Upper lobe of right lung (tissue), 1 donor: ENCODE results near the gene APH1B. TPM values are rescaled to one million over a fixed set of nuclear protein-coding genes. Genes with fewer than 3 reads are reported as not detected.

Experiments used
- ATAC-seq: fragments of 200-7000 bp; cut with Tn5 transposase; one replicate; pipeline ENCODE4 v1.9.1; 2020; ENCODE audit warnings: mild to moderate bottlenecking, moderate library complexity
- DNase-seq: peaks from one replicate; pipeline ENCODE4 v3.0.0-alpha.2; 2020
- H3K27ac ChIP-seq: fragments of 200-600 bp; one replicate; pipeline ENCODE4 v1.8.0; 2022
- H3K27me3 ChIP-seq: fragments of 200-600 bp; one replicate; pipeline ENCODE4 v1.8.0; 2022; ENCODE audit warnings: mild to moderate bottlenecking
- H3K36me3 ChIP-seq: fragments of 200-600 bp; one replicate; pipeline ENCODE4 v1.8.0; 2022
- H3K4me1 ChIP-seq: fragments of 200-600 bp; one replicate; pipeline ENCODE4 v1.8.0; 2022
- H3K4me3 ChIP-seq: fragments of 200-600 bp; one replicate; pipeline ENCODE4 v1.8.0; 2022; ENCODE audit warnings: mild to moderate bottlenecking
- H3K9me3 ChIP-seq: fragments of 200-600 bp; one replicate; pipeline ENCODE4 v1.8.0; 2022
- intact Hi-C: fragments of 100-400 bp; cut with DNase I; formaldehyde crosslinking; loops from one replicate; pipeline ENCODE4 v1.11.0; 2022
- total RNA-seq: library from RNA; stranded (reverse); fragmentation: NEBNext Ultra II Directional; extraction: Animal tissue kit (Norgen Biotek cat#: 25700); gene quantifications from one replicate; pipeline ENCODE4 v1.2.1, GENCODE V29; 2021
- TF ChIP-seq, protein P1 (sequence below): fragments of 200-600 bp; IDR thresholded peaks from one replicate; pipeline ENCODE4 v1.8.0; 2022; ENCODE audit warnings: antibody characterized with exemption
- donor health status: DM: no; HTN: yes; CAD: no; lungs with severe emphysema.

The APH1B gene
- total RNA-seq, 1 donor from 2014 or later = 20.0 TPM

DNA sequence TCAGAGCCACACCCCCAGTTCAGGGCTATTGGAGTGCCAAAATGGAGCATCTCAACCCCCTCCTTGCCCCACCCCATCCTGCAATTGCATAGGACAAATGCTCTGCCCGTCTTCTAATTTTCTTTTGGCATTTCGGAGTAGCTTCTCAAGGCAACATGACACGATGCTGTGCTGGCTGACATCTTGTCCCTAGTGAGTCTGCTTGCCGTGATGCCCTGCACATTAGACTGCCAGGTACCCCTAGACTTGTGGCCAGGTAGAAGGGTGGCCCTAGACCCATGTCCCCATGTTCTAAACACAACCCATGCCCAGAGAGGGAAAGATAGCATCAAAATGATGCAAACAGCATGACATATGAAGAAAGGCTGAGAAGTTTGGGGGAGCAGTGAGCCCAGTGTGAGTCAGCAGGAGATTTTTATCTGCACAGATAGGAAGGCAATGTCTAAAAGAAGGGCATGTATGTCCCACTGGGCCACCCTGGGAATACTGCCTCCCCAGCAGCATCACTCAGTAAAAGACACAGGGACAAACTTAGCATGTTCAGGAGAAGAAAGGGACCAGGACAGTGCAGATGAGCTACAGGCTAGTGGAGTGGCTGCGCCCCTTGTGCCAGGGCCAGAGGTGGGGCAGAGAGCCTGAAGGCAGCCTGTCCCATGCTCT is 67.5 kb downstream of the APH1B start:
- peak; percentile 21 for ATAC-seq
- Histone ChIP-seq H3K4me1 (no peaks in the 10 kb centered on the region), H3K27ac (no peak overlapping the region), H3K4me3 (no peak overlapping the region), H3K27me3 (no peaks in the 10 kb centered on the region), H3K36me3 (no peaks in the 10 kb centered on the region), H3K9me3 (no peaks in the 10 kb centered on the region)
- TF ChIP-seq, protein P1, sequence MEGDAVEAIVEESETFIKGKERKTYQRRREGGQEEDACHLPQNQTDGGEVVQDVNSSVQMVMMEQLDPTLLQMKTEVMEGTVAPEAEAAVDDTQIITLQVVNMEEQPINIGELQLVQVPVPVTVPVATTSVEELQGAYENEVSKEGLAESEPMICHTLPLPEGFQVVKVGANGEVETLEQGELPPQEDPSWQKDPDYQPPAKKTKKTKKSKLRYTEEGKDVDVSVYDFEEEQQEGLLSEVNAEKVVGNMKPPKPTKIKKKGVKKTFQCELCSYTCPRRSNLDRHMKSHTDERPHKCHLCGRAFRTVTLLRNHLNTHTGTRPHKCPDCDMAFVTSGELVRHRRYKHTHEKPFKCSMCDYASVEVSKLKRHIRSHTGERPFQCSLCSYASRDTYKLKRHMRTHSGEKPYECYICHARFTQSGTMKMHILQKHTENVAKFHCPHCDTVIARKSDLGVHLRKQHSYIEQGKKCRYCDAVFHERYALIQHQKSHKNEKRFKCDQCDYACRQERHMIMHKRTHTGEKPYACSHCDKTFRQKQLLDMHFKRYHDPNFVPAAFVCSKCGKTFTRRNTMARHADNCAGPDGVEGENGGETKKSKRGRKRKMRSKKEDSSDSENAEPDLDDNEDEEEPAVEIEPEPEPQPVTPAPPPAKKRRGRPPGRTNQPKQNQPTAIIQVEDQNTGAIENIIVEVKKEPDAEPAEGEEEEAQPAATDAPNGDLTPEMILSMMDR = no peak
- intact Hi-C loops = no loop called here
- DNase-seq = no peak

DNA sequence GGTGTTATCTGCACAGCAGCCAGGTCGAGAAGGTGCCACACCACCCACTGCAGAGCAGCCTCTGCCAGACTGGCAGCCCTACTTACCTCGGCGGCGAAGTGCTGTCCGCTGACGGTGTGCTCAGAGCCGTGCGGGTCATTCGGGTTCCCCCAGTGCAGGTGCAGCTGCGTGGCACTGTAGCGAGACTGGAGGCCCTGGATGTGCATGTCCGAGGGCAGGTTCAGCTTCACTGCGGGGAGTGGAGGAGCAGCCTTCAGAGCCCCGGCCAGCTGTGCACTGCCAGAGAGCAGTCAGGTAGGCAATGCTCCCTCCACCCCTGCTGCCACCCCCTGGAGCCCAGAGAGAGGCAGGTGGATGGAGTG is 68.0 kb downstream of the APH1B start:
- TF ChIP-seq, protein P1 = no peak
- Histone ChIP-seq H3K4me3 (no peak overlapping the region), H3K27ac (no peak overlapping the region), H3K27me3 (no peaks in the 10 kb centered on the region), H3K4me1 (no peaks in the 10 kb centered on the region), H3K36me3 (no peaks in the 10 kb centered on the region), H3K9me3 (no peaks in the 10 kb centered on the region)
- ATAC-seq (no peak), DNase-seq (no peak)
- intact Hi-C loops = no loop called here

GRCh38 chr15:63347074-63347857 is 69.9 kb downstream of the APH1B start:
- Histone ChIP-seq H3K4me3 (no peak overlapping the region), H3K27ac (no peak overlapping the region), H3K4me1 (no peaks in the 10 kb centered on the region), H3K36me3 (no peaks in the 10 kb centered on the region), H3K27me3 (no peaks in the 10 kb centered on the region), H3K9me3 (no peaks in the 10 kb centered on the region)
- TF ChIP-seq, protein P1 = no peak
- DNase-seq (no peak), ATAC-seq (no peak)
- intact Hi-C loops = no loop called here

DNA sequence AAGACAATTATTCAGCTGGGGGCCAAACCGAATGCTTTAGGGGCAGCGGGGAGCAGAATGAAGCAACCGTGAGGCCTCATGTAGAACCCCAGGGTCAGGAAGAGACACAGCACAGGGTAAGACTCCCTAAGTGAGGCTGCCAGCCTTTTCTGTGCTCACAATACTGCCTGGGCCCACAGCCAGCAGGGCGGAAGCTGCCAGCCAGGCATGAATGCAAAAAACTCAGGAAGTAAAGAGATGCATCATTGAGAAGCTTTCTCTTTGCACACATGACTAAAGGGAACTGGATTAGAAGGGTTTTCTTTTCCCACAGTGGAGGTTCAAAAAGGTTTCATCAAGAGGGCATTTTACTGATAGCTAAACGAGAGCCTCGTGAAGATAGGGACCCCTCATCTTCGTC is 71.0 kb downstream of the APH1B start:
- intact Hi-C loops = no loop called here
- Histone ChIP-seq H3K27ac (no peak overlapping the region), H3K4me3 (no peak overlapping the region), H3K27me3 (no peaks in the 10 kb centered on the region), H3K36me3 (no peaks in the 10 kb centered on the region), H3K9me3 (no peaks in the 10 kb centered on the region), H3K4me1 (no peaks in the 10 kb centered on the region)
- TF ChIP-seq, protein P1 = no peak
- ATAC-seq (peak; percentile 72), DNase-seq (peak; percentile 77)

DNA sequence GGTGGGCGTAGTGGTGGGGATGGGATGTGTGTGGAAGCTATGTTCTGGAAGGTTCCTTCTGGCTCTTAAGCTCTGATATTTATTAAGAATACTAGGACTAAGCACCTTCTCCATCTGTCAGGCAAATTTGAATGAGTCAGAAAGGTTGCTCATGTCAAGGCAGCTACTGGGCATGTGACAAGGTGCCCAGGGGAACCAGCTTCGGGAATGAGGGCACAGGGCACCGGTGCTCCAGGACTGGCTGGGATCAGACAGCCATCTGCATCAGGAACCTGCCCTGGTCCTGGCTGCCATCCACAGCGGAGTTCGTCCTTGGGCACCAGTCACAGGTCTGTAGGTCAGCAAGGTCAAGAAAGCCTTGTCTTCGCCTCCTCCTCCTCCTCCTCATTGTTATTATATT is 71.8 kb downstream of the APH1B start:
- TF ChIP-seq, protein P1 = no peak
- Histone ChIP-seq H3K4me1 (no peaks in the 10 kb centered on the region), H3K27me3 (no peaks in the 10 kb centered on the region), H3K4me3 (no peak overlapping the region), H3K9me3 (no peaks in the 10 kb centered on the region), H3K27ac (no peak overlapping the region), H3K36me3 (no peaks in the 10 kb centered on the region)
- DNase-seq (no peak), ATAC-seq (no peak)
- intact Hi-C loops = no loop called here
